GM21526 (cell line): Measurements from ENCODE around the gene OR5H2.
A peak's percentile ranks its signal among the peaks of the same experiment; 100 is the strongest.

Experiments
- ATAC-seq: cut with Tn5 transposase; IDR thresholded peaks from one replicate; pipeline ENCODE4 v1.9.1; 2021; ENCODE audit warnings: moderate library complexity; ENCODE audit not compliant: unreplicated experiment, low FRiP score

OR5H2 gene

DNA sequence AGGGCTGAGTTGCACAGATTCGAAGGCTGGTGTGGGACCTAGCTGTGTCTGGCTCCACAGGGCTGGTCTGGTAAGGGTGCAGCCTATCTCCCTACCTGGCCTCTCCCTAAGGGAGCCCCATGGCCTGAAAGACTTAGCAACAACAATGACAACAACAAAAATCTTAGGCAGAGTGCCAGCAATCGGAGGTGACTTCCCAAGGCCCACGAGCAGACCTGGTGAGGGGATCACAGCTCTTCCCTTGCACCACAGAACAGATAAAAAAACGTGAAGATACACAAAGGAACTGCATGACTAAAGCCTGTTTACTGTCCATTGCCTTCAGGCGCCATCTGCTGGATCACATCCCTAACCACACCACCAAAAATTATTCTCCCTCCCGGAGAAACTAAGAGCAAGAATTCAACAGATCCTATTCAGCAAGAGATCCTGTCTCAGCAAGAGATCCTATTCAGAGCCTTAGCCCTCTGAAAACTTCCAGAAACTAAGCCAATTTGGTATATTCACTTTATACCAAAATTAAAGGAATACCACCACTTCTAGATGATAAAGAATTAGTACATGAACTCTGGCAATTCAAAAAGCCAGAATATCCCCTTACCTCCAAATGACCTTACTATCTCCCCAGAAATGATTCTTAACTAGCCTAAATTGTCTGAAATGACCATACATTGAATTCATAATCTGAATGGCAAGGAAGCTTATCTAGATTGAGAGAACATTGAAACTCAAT lies 47.3 kb downstream of the OR5H2 start:
- ATAC-seq: peak; percentile 72

- no peak for ATAC-seq
These were observed 49.0 kb downstream of the OR5H2 start for GRCh38 chr3:98331329-98331728.
